HepG2 (cell line): ENCODE results near the gene COPS8. TPM values are rescaled to one million over a fixed set of nuclear protein-coding genes. Genes with fewer than 3 reads are reported as not detected.

Source experiments
- ATAC-seq: fragments of 200-7000 bp; cut with Tn5 transposase; 3 replicates; pipeline ENCODE4 v1.9.1; 2020; ENCODE audit warnings: mild to moderate bottlenecking, moderate library complexity
- BruUV-seq: library from RNA; stranded (reverse); fragments of 400-500 nt; replicated peaks from 2 replicates; lab custom pipeline; 2021; lab: Mats Ljungman, UMichigan
- CTCF ChIA-PET: fragments of 300-600 bp; formaldehyde crosslinking; extraction: SDS; loops from one replicate; lab custom pipeline; 2021; ENCODE audit warnings: low total read pairs, inconsistent platforms, low intra/inter-chr PET ratio; lab: Yijun Ruan, JAX
- POLR2A ChIA-PET: fragments of 350-600 bp; sonication (Branson Sonifier 250); formaldehyde crosslinking; loops from one replicate; lab custom pipeline; 2020; ENCODE audit warnings: antibody characterized with exemption, inconsistent platforms; lab: Yijun Ruan, JAX
- DNase-seq: peaks from one replicate; pipeline ENCODE4 v3.0.0-alpha.2; 2015; ENCODE audit warnings: low spot score
- FAIRE-seq: peaks from 3 replicates; lab custom pipeline; 2011; peaks lifted over from hg19 to GRCh38; lab: Jason Lieb, UNC
- H2AFZ ChIP-seq: one replicate; pipeline ENCODE4 v1.6.1; 2011; ENCODE audit warnings: low read length, inconsistent platforms
- H3K27ac ChIP-seq: fragments of 300-600 bp; 3 replicates; pipeline ENCODE4 v1.8.0; 2011; ENCODE audit warnings: mixed run types, mild to moderate bottlenecking, mixed read lengths, low read length, inconsistent platforms; ENCODE audit not compliant: insufficient read depth; ENCODE audit errors: extremely low read length
- H3K27me3 ChIP-seq, 2 experiments: fragments of 200-600 bp in 1 of 2; 2 replicates in 1 of 2; 3 replicates in 1 of 2; pipeline versions ENCODE4 v1.6.0 to v1.8.0; 2011; ENCODE audit warnings: low read length in 2 of 2, mild to moderate bottlenecking in 2 of 2, moderate library complexity in 2 of 2, inconsistent platforms in 1 of 2; ENCODE audit not compliant: insufficient read depth in 2 of 2, control insufficient read depth in 1 of 2
- H3K36me3 ChIP-seq, 2 experiments: fragments of 200-600 bp in 1 of 2; replicated peaks in 1 of 2; 2 replicates in 1 of 2; 3 replicates in 1 of 2; pipeline versions ENCODE4 v1.5.1 to v1.8.0; 2011; ENCODE audit warnings: low read length in 2 of 2, inconsistent platforms in 1 of 2; ENCODE audit not compliant: insufficient read depth in 2 of 2, control insufficient read depth in 1 of 2
- H3K4me1 ChIP-seq: 2 replicates; pipeline ENCODE4 v1.5.1; 2012; ENCODE audit warnings: low read length, inconsistent platforms; ENCODE audit not compliant: insufficient read depth
- H3K4me2 ChIP-seq: 2 replicates; pipeline ENCODE4 v1.6.0; 2011; ENCODE audit warnings: low read depth, low read length, inconsistent platforms
- H3K4me3 ChIP-seq, 3 experiments: fragments of 200-600 bp in 1 of 3; sonication (generic), shearing (Covaris generic) in 1 of 3; replicated peaks in 1 of 3; 2 replicates each; pipeline ENCODE4 v1.5.1; 2011 to 2016; ENCODE audit warnings: low read length in 3 of 3, inconsistent platforms in 2 of 3, low read depth in 2 of 3, mild to moderate bottlenecking in 2 of 3, control low read depth in 1 of 3, mixed read lengths in 1 of 3; ENCODE audit not compliant: insufficient read depth in 1 of 3
- H3K79me2 ChIP-seq: one replicate; pipeline ENCODE4 v1.6.1; 2011; ENCODE audit warnings: low read length, inconsistent platforms; ENCODE audit not compliant: insufficient read depth
- H3K9ac ChIP-seq: 2 replicates; pipeline ENCODE4 v1.6.0; 2011; ENCODE audit warnings: mild to moderate bottlenecking, low read depth, low read length, inconsistent platforms; ENCODE audit not compliant: insufficient read depth
- H3K9me3 ChIP-seq: 2 replicates; pipeline ENCODE4 v1.5.1; 2012; ENCODE audit warnings: mild to moderate bottlenecking, low read length
- H4K20me1 ChIP-seq: 2 replicates; pipeline ENCODE4 v1.6.0; 2011; ENCODE audit warnings: inconsistent platforms, mild to moderate bottlenecking, low read length, moderate library complexity; ENCODE audit not compliant: insufficient read depth
- FOXA3 ChIP-seq: IDR thresholded peaks from 2 replicates; pipeline ENCODE4 v1.6.1; 2016; ENCODE audit warnings: missing genetic modification reagents, missing compliant biosample characterization
- JDP2 ChIP-seq: sonication (generic); formaldehyde crosslinking; IDR thresholded peaks from 2 replicates; pipeline ENCODE4 v1.8.1; 2022; ENCODE audit warnings: missing genetic modification reagents, borderline replicate concordance
- KDM1A ChIP-seq: IDR thresholded peaks from 2 replicates; pipeline ENCODE4 v1.6.1; 2016; ENCODE audit warnings: missing compliant biosample characterization
- NFIB ChIP-seq: sonication (generic); formaldehyde crosslinking; IDR thresholded peaks from 2 replicates; pipeline ENCODE4 v1.9.0; 2021; ENCODE audit warnings: missing genetic modification reagents, mild to moderate bottlenecking, borderline replicate concordance
- NR2F2 ChIP-seq: IDR thresholded peaks from 2 replicates; pipeline ENCODE4 v1.6.1; 2012; ENCODE audit warnings: low read depth, inconsistent platforms, borderline replicate concordance
- PHB2 ChIP-seq: fragments of 450-650 bp; IDR thresholded peaks from 2 replicates; pipeline ENCODE4 v1.6.1; 2018; ENCODE audit not compliant: partially characterized antibody
- RBM39 ChIP-seq: fragments of 200-400 bp; formaldehyde crosslinking; IDR thresholded peaks from one replicate; pipeline ENCODE4 v1.6.1; 2018; ENCODE audit warnings: antibody characterized with exemption, mild to moderate bottlenecking, low read depth, low read length; ENCODE audit not compliant: poor library complexity, severe bottlenecking
- SP2 ChIP-seq: sonication (generic); formaldehyde crosslinking; IDR thresholded peaks from 2 replicates; pipeline ENCODE4 v1.5.1; 2020; ENCODE audit warnings: mild to moderate bottlenecking, missing genetic modification reagents
- U2AF2 ChIP-seq: fragments of 200-400 bp; formaldehyde crosslinking; IDR thresholded peaks from 2 replicates; pipeline ENCODE4 v1.6.1; 2017; ENCODE audit warnings: low read depth, mild to moderate bottlenecking, low read length
- ZBTB7A ChIP-seq: sonication (generic); formaldehyde crosslinking; IDR thresholded peaks from 2 replicates; pipeline ENCODE4 v1.8.0; 2022; ENCODE audit warnings: mild to moderate bottlenecking, missing genetic modification reagents
- ZNF335 ChIP-seq: sonication (generic); formaldehyde crosslinking; IDR thresholded peaks from 2 replicates; pipeline ENCODE4 v1.4.0; 2020; ENCODE audit warnings: missing genetic modification reagents
- ZNF34 ChIP-seq: sonication (generic); formaldehyde crosslinking; IDR thresholded peaks from 2 replicates; pipeline ENCODE4 v1.4.0; 2020; ENCODE audit warnings: mild to moderate bottlenecking, missing genetic modification reagents, borderline replicate concordance
- ZNF749 ChIP-seq: sonication (generic); formaldehyde crosslinking; IDR thresholded peaks from 2 replicates; pipeline ENCODE4 v1.8.0; 2022; ENCODE audit warnings: mild to moderate bottlenecking, missing genetic modification reagents, moderate library complexity, borderline replicate concordance
- WGBS: methylation state at CpG from one replicate; pipeline ENCODE4 v1.1.6; 2017; ENCODE audit warnings: low lambda C conversion rate; 5-methylcytosine and 5-hydroxymethylcytosine counted together
- in situ Hi-C: cut with HindIII; loops from 2 replicates; pipeline ENCODE4 v1.10.0; 2017; ENCODE audit warnings: low pct_unique_long_range_greater_than_20kb; ENCODE audit not compliant: extremely low pct_ligation_motif_present
- intact Hi-C: fragments of 100-400 bp; cut with micrococcal nuclease; formaldehyde crosslinking; loops from one replicate; pipeline ENCODE4 v1.10.0; 2022; ENCODE audit not compliant: unreplicated experiment
- polyA plus RNA-seq, 8 experiments: library from polyadenylated mRNA; depleted of rRNA in 3 of 8; stranded (reverse) in 7 of 8; unstranded in 1 of 8; fragments of >200 nt; fragmentation: Illumina TruSeq in 4 of 8; extraction: Trizol in 4 of 8; gene quantifications; 2 replicates each; pipeline versions ENCODE4 v1.2.1 to v1.2.3, GENCODE V29; 2011 to 2016; ENCODE audit warnings: low read depth in 4 of 8, missing spikeins in 1 of 8, mixed read lengths in 1 of 8; ENCODE audit not compliant: insufficient read depth in 1 of 8
- total RNA-seq, 5 experiments: library from RNA; depleted of rRNA; stranded (reverse); fragments of >200 nt; fragmentation: Illumina TruSeq; extraction: Trizol; gene quantifications; 2 replicates each; pipeline ENCODE4 v1.2.3, GENCODE V29; 2016; ENCODE audit warnings: low read depth in 1 of 5
- TF ChIP-seq, protein P1 (sequence below): sonication (generic); formaldehyde crosslinking; IDR thresholded peaks from 2 replicates; pipeline ENCODE4 v1.5.0; 2020; ENCODE audit warnings: missing genetic modification reagents, mild to moderate bottlenecking, borderline replicate concordance

COPS8 gene
- total and polyA plus RNA-seq, 2 of the 13 experiments (the other 11 are each of a cell fraction or from before 2014, with no cell fraction given), result 86.3 to 96.6 TPM

DNA sequence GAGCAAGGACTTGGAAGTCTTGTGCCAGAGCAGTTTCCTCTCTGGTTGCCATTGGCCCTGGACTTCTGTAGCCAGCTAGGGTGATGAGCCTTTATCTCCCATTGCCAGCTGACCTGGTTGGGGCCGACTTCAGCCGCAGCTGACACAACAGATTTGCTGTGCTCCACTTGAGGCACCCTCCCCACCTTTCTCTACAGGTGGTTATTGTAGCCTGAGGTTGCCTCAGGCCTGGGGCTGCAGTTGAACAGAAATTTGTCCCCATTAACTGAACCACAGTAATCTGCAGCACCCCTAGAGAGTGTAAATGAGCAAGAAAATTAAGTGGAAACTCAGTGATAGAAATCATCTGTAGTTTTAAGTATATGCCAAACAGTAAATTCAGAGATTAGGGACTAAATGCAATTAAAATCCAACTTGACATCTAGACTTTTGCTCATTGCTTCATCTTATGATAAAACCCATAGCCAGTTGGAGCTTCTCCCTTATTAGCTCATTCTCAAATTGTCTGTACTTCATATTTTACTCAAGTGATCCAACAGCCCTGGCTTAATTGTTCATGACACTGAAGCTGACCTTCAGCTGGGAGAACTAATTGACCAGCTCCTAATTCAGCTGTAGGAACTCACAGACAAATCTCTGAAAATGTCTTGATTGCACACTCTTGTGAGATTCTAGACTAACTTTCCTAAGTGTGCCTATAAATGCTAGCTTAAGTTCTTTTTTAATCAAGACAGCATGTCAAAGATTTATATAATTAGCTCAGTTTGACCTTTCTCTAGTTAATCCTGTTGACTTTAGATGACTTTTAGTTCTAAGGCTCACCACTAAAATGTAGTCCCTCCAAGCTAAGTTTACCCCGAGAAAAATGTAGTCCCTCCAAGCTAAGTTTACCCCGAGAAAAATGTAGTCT, 48.9 kb downstream of the COPS8 start:
- Histone ChIP-seq H3K27ac (no peak overlapping the region), H3K9me3 (peaks cover 14% of the 10 kb centered on the region; the same call in 1 of the 2 replicates), H2AFZ (no peak overlapping the region), H3K4me3 (no peak overlapping the region), H3K27me3 (no peaks in the 10 kb centered on the region), H3K9ac (no peak overlapping the region), H4K20me1 (no peaks in the 10 kb centered on the region), H3K4me2 (no peak overlapping the region), H3K4me1 (peaks cover 16% of the 10 kb centered on the region), H3K79me2 (no peaks in the 10 kb centered on the region), H3K36me3 (no peaks in the 10 kb centered on the region)
- ChIA-PET CTCF (no interaction called here), POLR2A (no interaction called here)
- ATAC-seq, result no peak
- in situ Hi-C loops (no loop called here), intact Hi-C loops (no loop called here)
- 5% methylated on average over 4 of the region's 4 CpGs for WGBS
- no TSS peak for BruUV-seq
- FAIRE-seq, result no peak
- no peak for TF ChIP-seq KDM1A (CRISPR knock-in tag)
- TF ChIP-seq NR2F2, result no peak
- TF ChIP-seq FOXA3 (CRISPR knock-in tag), result no peak
- TF ChIP-seq ZNF34, result no peak
- DNase-seq, result no peak

DNA sequence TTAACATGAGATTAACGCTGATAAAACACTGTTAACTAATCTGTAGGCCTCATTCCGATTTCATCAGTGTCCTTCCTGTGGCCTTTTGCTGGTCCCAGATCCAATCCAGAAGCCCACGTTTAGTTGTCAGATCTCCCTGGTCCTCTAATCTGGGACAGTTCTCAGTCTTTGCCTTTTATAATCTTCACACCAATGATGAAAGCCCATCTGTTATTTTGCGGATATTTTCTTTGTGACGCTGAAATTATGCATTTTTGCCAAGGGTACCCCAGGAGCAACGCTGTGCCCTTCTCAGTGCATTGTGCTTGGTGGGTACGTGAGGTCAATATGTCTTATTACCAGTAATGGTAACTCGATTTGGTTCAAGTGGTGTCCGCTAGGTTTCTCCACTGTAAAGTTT, 51.1 kb downstream of the COPS8 start:
- no peak overlapping the region for H3K9ac ChIP-seq
- ATAC-seq (no peak), DNase-seq (no peak), FAIRE-seq (no peak)
- H3K27me3 ChIP-seq, result no peaks in the 10 kb centered on the region
- no peak overlapping the region for H3K27ac ChIP-seq
- TF ChIP-seq SP2 (CRISPR knock-in tag), result no peak
- no peak for TF ChIP-seq U2AF2
- no peak for TF ChIP-seq ZBTB7A (CRISPR knock-in tag)
- TF ChIP-seq JDP2 (CRISPR knock-in tag), result no peak
- no peak for TF ChIP-seq ZNF335 (CRISPR knock-in tag)
- no peak for TF ChIP-seq RBM39
- no peak for TF ChIP-seq PHB2
- TF ChIP-seq NFIB, result no peak
- TF ChIP-seq, protein P1, sequence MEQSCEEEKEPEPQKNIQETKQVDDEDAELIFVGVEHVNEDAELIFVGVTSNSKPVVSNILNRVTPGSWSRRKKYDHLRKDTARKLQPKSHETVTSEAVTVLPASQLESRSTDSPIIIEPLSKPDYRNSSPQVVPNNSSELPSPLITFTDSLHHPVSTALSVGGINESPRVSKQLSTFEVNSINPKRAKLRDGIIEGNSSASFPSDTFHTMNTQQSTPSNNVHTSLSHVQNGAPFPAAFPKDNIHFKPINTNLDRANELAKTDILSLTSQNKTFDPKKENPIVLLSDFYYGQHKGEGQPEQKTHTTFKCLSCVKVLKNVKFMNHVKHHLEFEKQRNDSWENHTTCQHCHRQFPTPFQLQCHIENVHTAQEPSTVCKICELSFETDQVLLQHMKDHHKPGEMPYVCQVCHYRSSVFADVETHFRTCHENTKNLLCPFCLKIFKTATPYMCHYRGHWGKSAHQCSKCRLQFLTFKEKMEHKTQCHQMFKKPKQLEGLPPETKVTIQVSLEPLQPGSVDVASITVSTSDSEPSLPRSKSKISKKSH (CRISPR knock-in tag), result no peak
- TF ChIP-seq ZNF749 (CRISPR knock-in tag), result no peak
- ChIA-PET CTCF (no interaction called here), POLR2A (no interaction called here)
- WGBS, result 60% methylated on average over 9 of the region's 9 CpGs
- peaks cover 16% of the 10 kb centered on the region for H3K4me1 ChIP-seq
- H3K9me3 ChIP-seq, result no peaks in the 10 kb centered on the region
- no peak overlapping the region for H2AFZ ChIP-seq
- no peaks in the 10 kb centered on the region for H4K20me1 ChIP-seq
- no TSS peak for BruUV-seq
- no peak overlapping the region for H3K4me3 ChIP-seq
- H3K79me2 ChIP-seq, result no peaks in the 10 kb centered on the region
- in situ Hi-C loops, result no loop called here
- intact Hi-C loops, result no loop called here
- H3K4me2 ChIP-seq, result no peak overlapping the region
- H3K36me3 ChIP-seq, result no peaks in the 10 kb centered on the region
